Measurements from ENCODE around the gene MUCL3. TPM values are rescaled to one million over a fixed set of nuclear protein-coding genes. Genes with fewer than 3 reads are reported as not detected.

MUCL3 gene
- polyA plus RNA-seq, 3 donors: not detected

- peaks cover 6 to 16% (median 12%) of the 10 kb centered on the region in 3 donors for H3K27me3 Mint-ChIP-seq (ENCODE audit: low read depth in 3 of 3)
- DNase-seq: no peak
- peaks cover 4% of the 10 kb centered on the region for H3K4me1 Mint-ChIP-seq
- H3K36me3 Mint-ChIP-seq: no peaks in the 10 kb centered on the region
- Histone ChIP-seq H3K4me3 (replicated peaks in 1 of 3; ENCODE audit: low read depth in 2 of 3, low read length in 3 of 3) (no peak overlapping the region), H3K9me3 (replicated peaks in 1 of 2; ENCODE audit: control insufficient read depth in 1 of 2, insufficient read depth in 1 of 2, low read length in 2 of 2) (no peaks in the 10 kb centered on the region), H4K20me1 (ENCODE audit: insufficient read depth, low read length) (no peaks in the 10 kb centered on the region), H3K4me1 (ENCODE audit: control insufficient read depth in 1 of 2, insufficient read depth in 2 of 2, low read length in 2 of 2) (no peaks in the 10 kb centered on the region), H3K27ac (ENCODE audit: low read depth in 1 of 2, low read length in 2 of 2) (no peak overlapping the region), H3K4me2 (replicated peaks; ENCODE audit: extremely low read depth, low read length, poor library complexity, severe bottlenecking) (no peak overlapping the region), H3K27me3 (ENCODE audit: control insufficient read depth in 2 of 2, insufficient read depth in 2 of 2, low read length in 2 of 2) (peaks cover 0 to 3% of the 10 kb centered on the region in 2 donors), H3K79me2 (ENCODE audit: insufficient read depth, low read length) (no peaks in the 10 kb centered on the region), H2AFZ (ENCODE audit: insufficient read depth, low read depth, low read length, poor library complexity, severe bottlenecking) (no peak overlapping the region), H3K36me3 (replicated peaks in 1 of 2; ENCODE audit: control insufficient read depth in 1 of 2, insufficient read depth in 2 of 2, low read length in 2 of 2) (no peaks in the 10 kb centered on the region), H3K9ac (ENCODE audit: insufficient read depth, low read length, poor library complexity, severe bottlenecking) (no peak overlapping the region)
- WGBS (ENCODE audit: insufficient coverage): 83% methylated on average over 1 of the region's 6 CpGs
- H3K9me3 Mint-ChIP-seq: peaks cover 0 to 4% (median 2%) of the 10 kb centered on the region in 7 donors
- no peak overlapping the region for H3K4me3 Mint-ChIP-seq
- no peak overlapping the region for H3K27ac Mint-ChIP-seq
- no peak for TF ChIP-seq CTCF (IDR thresholded peaks at IDR 0.05)
- intact Hi-C loops (cut with micrococcal nuclease): no loop called here
Observed at GRCh38 chr6:30987304-30987703, 46.5 kb downstream of the MUCL3 start.

- Mint-ChIP-seq H3K27ac (no peak overlapping the region), H3K4me1 (peaks cover 4% of the 10 kb centered on the region), H3K27me3 (ENCODE audit: low read depth in 3 of 3) (peaks cover 0 to 9% (median 8%) of the 10 kb centered on the region in 3 donors), H3K36me3 (no peaks in the 10 kb centered on the region), H3K4me3 (no peak overlapping the region), H3K9me3 (peaks cover 0 to 4% (median 1%) of the 10 kb centered on the region in 7 donors)
- Histone ChIP-seq H3K4me2 (replicated peaks; ENCODE audit: extremely low read depth, low read length, poor library complexity, severe bottlenecking) (no peak overlapping the region), H4K20me1 (ENCODE audit: insufficient read depth, low read length) (no peaks in the 10 kb centered on the region), H3K4me1 (ENCODE audit: control insufficient read depth in 1 of 2, insufficient read depth in 2 of 2, low read length in 2 of 2) (no peaks in the 10 kb centered on the region), H2AFZ (ENCODE audit: insufficient read depth, low read depth, low read length, poor library complexity, severe bottlenecking) (no peak overlapping the region), H3K27ac (ENCODE audit: low read depth in 1 of 2, low read length in 2 of 2) (no peak overlapping the region), H3K9me3 (replicated peaks in 1 of 2; ENCODE audit: control insufficient read depth in 1 of 2, insufficient read depth in 1 of 2, low read length in 2 of 2) (no peaks in the 10 kb centered on the region), H3K4me3 (replicated peaks in 1 of 3; ENCODE audit: low read depth in 2 of 3, low read length in 3 of 3) (no peak overlapping the region), H3K27me3 (ENCODE audit: control insufficient read depth in 2 of 2, insufficient read depth in 2 of 2, low read length in 2 of 2) (no peaks in the 10 kb centered on the region), H3K36me3 (replicated peaks in 1 of 2; ENCODE audit: control insufficient read depth in 1 of 2, insufficient read depth in 2 of 2, low read length in 2 of 2) (no peaks in the 10 kb centered on the region), H3K9ac (ENCODE audit: insufficient read depth, low read length, poor library complexity, severe bottlenecking) (no peak overlapping the region), H3K79me2 (ENCODE audit: insufficient read depth, low read length) (no peaks in the 10 kb centered on the region)
- no peak for TF ChIP-seq CTCF (IDR thresholded peaks at IDR 0.05)
- DNase-seq: no peak
- WGBS (ENCODE audit: insufficient coverage): 100% methylated on average over 2 of the region's 9 CpGs
- intact Hi-C loops (cut with micrococcal nuclease): no loop called here
Observed at GRCh38 chr6:30988209-30988825, 47.5 kb downstream of the MUCL3 start.
